ENCODE data around the gene PTGR3.

DNA sequence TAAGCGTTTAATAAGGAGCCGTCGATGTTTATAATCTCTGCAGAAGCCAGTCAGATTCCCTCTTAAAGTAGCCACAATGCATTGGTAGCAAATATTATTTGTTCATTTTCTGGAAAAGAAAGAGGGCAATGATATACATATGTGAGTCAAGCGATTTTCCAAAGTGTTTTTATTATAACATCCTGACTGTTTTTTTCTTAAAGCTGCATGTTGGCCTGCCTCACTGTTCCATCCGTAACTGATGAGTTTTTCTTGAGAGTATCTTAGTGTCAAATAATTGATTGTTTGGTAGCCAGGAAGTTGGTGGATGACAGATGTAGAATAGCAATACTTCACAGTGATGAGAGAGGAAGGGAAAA is 5.4 kb upstream of the PTGR3 start:
- TF ChIP-seq EZH2 (IDR thresholded peaks at IDR 0.05; ENCODE audit: borderline replicate concordance, insufficient read depth, low read depth, low read length, poor library complexity, severe bottlenecking) = no peak
- TF ChIP-seq, protein P1, sequence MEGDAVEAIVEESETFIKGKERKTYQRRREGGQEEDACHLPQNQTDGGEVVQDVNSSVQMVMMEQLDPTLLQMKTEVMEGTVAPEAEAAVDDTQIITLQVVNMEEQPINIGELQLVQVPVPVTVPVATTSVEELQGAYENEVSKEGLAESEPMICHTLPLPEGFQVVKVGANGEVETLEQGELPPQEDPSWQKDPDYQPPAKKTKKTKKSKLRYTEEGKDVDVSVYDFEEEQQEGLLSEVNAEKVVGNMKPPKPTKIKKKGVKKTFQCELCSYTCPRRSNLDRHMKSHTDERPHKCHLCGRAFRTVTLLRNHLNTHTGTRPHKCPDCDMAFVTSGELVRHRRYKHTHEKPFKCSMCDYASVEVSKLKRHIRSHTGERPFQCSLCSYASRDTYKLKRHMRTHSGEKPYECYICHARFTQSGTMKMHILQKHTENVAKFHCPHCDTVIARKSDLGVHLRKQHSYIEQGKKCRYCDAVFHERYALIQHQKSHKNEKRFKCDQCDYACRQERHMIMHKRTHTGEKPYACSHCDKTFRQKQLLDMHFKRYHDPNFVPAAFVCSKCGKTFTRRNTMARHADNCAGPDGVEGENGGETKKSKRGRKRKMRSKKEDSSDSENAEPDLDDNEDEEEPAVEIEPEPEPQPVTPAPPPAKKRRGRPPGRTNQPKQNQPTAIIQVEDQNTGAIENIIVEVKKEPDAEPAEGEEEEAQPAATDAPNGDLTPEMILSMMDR (IDR thresholded peaks at IDR 0.05) = no peak
